ENCODE results near the gene STK10. TPM values are rescaled to one million over a fixed set of nuclear protein-coding genes. Genes with fewer than 3 reads are reported as not detected.
"Not testable (repeated sequence)": the region's sequence is repeated elsewhere in the genome, so short reads cannot be mapped to it uniquely, and the experiment has no call there.

Gene STK10
- total and polyA plus RNA-seq, 2 experiments from 2014 or later: 21.2 to 28.9 TPM

- in situ Hi-C loops (cut with MboI): no loop called here
- Histone ChIP-seq H3K36me3 (ENCODE audit: low read depth) (0 out of 2 replicates have a peak, but pooled peaks cover 6% of the 10 kb centered on the region), H3K27me3 (replicated peaks; ENCODE audit: insufficient read depth) (no peaks in the 10 kb centered on the region), H3K9me3 (ENCODE audit: low read depth) (no peaks in the 10 kb centered on the region), H3K27ac (no peak overlapping the region), H2AFZ (no peak overlapping the region), H3K4me2 (ENCODE audit: unreplicated experiment) (no peak overlapping the region), H3F3A (ENCODE audit: insufficient read depth) (0 out of 2 replicates have a peak, but pooled peaks cover 6% of the 10 kb centered on the region), H3K4me1 (ENCODE audit: insufficient read depth) (peaks cover 9% of the 10 kb centered on the region), H3K79me2 (ENCODE audit: insufficient read depth) (peaks cover 93% of the 10 kb centered on the region), H4K20me1 (ENCODE audit: insufficient read depth) (no peaks in the 10 kb centered on the region), H3K9ac (no peak overlapping the region), H3K9me2 (ENCODE audit: insufficient read depth) (no peaks in the 10 kb centered on the region), H3K4me3 (no peak overlapping the region)
- no peak for DNase-seq
- 95 to 99% methylated on average over 8 of the region's 8 CpGs for WGBS, 2 experiments (ENCODE audit: low coverage in 1 of 2, low lambda C conversion rate in 2 of 2, missing lambda C conversion rate in 2 of 2)
- no peak for TF ChIP-seq EZH2phosphoT487 (IDR thresholded peaks at IDR 0.05; ENCODE audit: insufficient read depth, low read depth)
- TF ChIP-seq EZH2 (IDR thresholded peaks at IDR 0.05; ENCODE audit: insufficient read depth, poor library complexity, severe bottlenecking): no peak
These were observed 29.0 kb downstream of the STK10 start for GRCh38 chr5:172159016-172159415.

- WGBS, 2 experiments (ENCODE audit: low coverage in 1 of 2, low lambda C conversion rate in 2 of 2, missing lambda C conversion rate in 2 of 2): 95 to 97% methylated on average over 13 of the region's 13 CpGs
- Histone ChIP-seq H3K27me3 (replicated peaks; ENCODE audit: insufficient read depth) (no peaks in the 10 kb centered on the region), H3K79me2 (ENCODE audit: insufficient read depth) (peaks cover 90% of the 10 kb centered on the region), H2AFZ (no peak overlapping the region), H3K9me2 (ENCODE audit: insufficient read depth) (no peaks in the 10 kb centered on the region), H3F3A (ENCODE audit: insufficient read depth) (no peaks in the 10 kb centered on the region), H3K4me2 (ENCODE audit: unreplicated experiment) (no peak overlapping the region), H4K20me1 (ENCODE audit: insufficient read depth) (no peaks in the 10 kb centered on the region), H3K9me3 (ENCODE audit: low read depth) (no peaks in the 10 kb centered on the region), H3K27ac (no peak overlapping the region), H3K4me1 (ENCODE audit: insufficient read depth) (no peaks in the 10 kb centered on the region), H3K9ac (no peak overlapping the region), H3K36me3 (ENCODE audit: low read depth) (peaks cover 9% of the 10 kb centered on the region; the same call in 1 of the 2 replicates), H3K4me3 (no peak overlapping the region)
- in situ Hi-C loops (cut with MboI): no loop called here
- no peak for TF ChIP-seq EZH2phosphoT487 (IDR thresholded peaks at IDR 0.05; ENCODE audit: insufficient read depth, low read depth)
- no peak for TF ChIP-seq EZH2 (IDR thresholded peaks at IDR 0.05; ENCODE audit: insufficient read depth, poor library complexity, severe bottlenecking)
- no peak for DNase-seq
These were observed 31.5 kb downstream of the STK10 start for GRCh38 chr5:172156541-172156994.

GRCh38 chr5:172155101-172155500 is 32.9 kb downstream of the STK10 start:
- not testable (repeated sequence) for H3K36me3 ChIP-seq (ENCODE audit: low read depth); H3K9ac ChIP-seq

GRCh38 chr5:172153695-172154094 is 34.3 kb downstream of the STK10 start:
- 90 to 100% methylated on average over 3 of the region's 3 CpGs for WGBS, 2 experiments (ENCODE audit: low coverage in 1 of 2, low lambda C conversion rate in 2 of 2, missing lambda C conversion rate in 2 of 2)
- H3K36me3 ChIP-seq (ENCODE audit: low read depth): peaks cover 9% of the 10 kb centered on the region; the same call in 1 of the 2 replicates
- H3K79me2 ChIP-seq (ENCODE audit: insufficient read depth): peaks cover 85% of the 10 kb centered on the region

More at GRCh38 chr5:172155101-172155500, 32.9 kb downstream of the STK10 start:
- H3F3A ChIP-seq (ENCODE audit: insufficient read depth); H2AFZ ChIP-seq; in situ Hi-C loops (cut with MboI); H3K27ac ChIP-seq; H3K4me1 ChIP-seq (ENCODE audit: insufficient read depth); H3K4me2 ChIP-seq (ENCODE audit: unreplicated experiment); H3K4me3 ChIP-seq; DNase-seq; H3K9me2 ChIP-seq (ENCODE audit: insufficient read depth); H3K27me3 ChIP-seq (replicated peaks; ENCODE audit: insufficient read depth); H4K20me1 ChIP-seq (ENCODE audit: insufficient read depth); H3K9me3 ChIP-seq (ENCODE audit: low read depth): not testable (repeated sequence)
- H3K79me2 ChIP-seq (ENCODE audit: insufficient read depth): peaks cover 87% of the 10 kb centered on the region
- WGBS, 2 experiments (ENCODE audit: low coverage in 1 of 2, low lambda C conversion rate in 2 of 2, missing lambda C conversion rate in 2 of 2): 97% methylated on average over 9 of the region's 9 CpGs

More at GRCh38 chr5:172153695-172154094, 34.3 kb downstream of the STK10 start:
- Histone ChIP-seq H3K9me2 (ENCODE audit: insufficient read depth) (no peaks in the 10 kb centered on the region), H4K20me1 (ENCODE audit: insufficient read depth) (no peaks in the 10 kb centered on the region), H3F3A (ENCODE audit: insufficient read depth) (no peaks in the 10 kb centered on the region), H3K4me3 (no peak overlapping the region), H3K9ac (no peak overlapping the region), H3K4me2 (ENCODE audit: unreplicated experiment) (no peak overlapping the region), H3K4me1 (ENCODE audit: insufficient read depth) (peaks cover 6% of the 10 kb centered on the region; the same call in 1 of the 2 replicates), H2AFZ (no peak overlapping the region), H3K9me3 (ENCODE audit: low read depth) (no peaks in the 10 kb centered on the region), H3K27ac (no peak overlapping the region), H3K27me3 (replicated peaks; ENCODE audit: insufficient read depth) (no peaks in the 10 kb centered on the region)
- TF ChIP-seq EZH2phosphoT487 (IDR thresholded peaks at IDR 0.05; ENCODE audit: insufficient read depth, low read depth): no peak
- TF ChIP-seq EZH2 (IDR thresholded peaks at IDR 0.05; ENCODE audit: insufficient read depth, poor library complexity, severe bottlenecking): no peak
- no peak for DNase-seq
- in situ Hi-C loops (cut with MboI): no loop called here
